MG63 (cell line): ENCODE measurements around the gene SYNGR3. TPM values are rescaled to one million over a fixed set of nuclear protein-coding genes. Genes with fewer than 3 reads are reported as not detected.
"Not testable (repeated sequence)": the region's sequence is repeated elsewhere in the genome, so short reads cannot be mapped to it uniquely, and the experiment has no call there.

ENCODE experiments used
- DNase-seq: peaks from one replicate; pipeline ENCODE4 v3.0.0-alpha.2; 2020
- H3K27me3 ChIP-seq: fragments of 250-450 bp; sonication (Bioruptor Pico); 2 replicates; pipeline ENCODE4 v1.5.1; 2020; ENCODE audit warnings: mild to moderate bottlenecking, moderate library complexity
- H3K36me3 ChIP-seq: fragments of 250-450 bp; sonication (Bioruptor Pico); 2 replicates; pipeline ENCODE4 v1.5.1; 2020; ENCODE audit warnings: mild to moderate bottlenecking, moderate library complexity
- H3K4me3 ChIP-seq: fragments of 250-450 bp; sonication (Bioruptor Pico); 2 replicates; pipeline ENCODE4 v1.5.1; 2020; ENCODE audit warnings: mild to moderate bottlenecking, moderate library complexity
- H3K9me3 ChIP-seq: fragments of 250-450 bp; sonication (Bioruptor Pico); 2 replicates; pipeline ENCODE4 v1.5.1; 2020; ENCODE audit warnings: mild to moderate bottlenecking, moderate library complexity
- total RNA-seq: library from RNA; depleted of rRNA; stranded (reverse); fragments of >200 nt; shearing (Covaris generic); gene quantifications from 2 replicates; pipeline ENCODE4 v1.2.3, GENCODE V29; 2014; ENCODE audit warnings: low replicate concordance

Gene SYNGR3
- total RNA-seq, 1 experiment from 2014 or later = 0.07 TPM

GRCh38 chr16:2027024-2028010, 37.5 kb downstream of the SYNGR3 start:
- DNase-seq = peak; percentile 39
- peak overlapping the region; percentile 38 for H3K4me3 ChIP-seq
- no peaks in the 10 kb centered on the region for H3K36me3 ChIP-seq
- H3K9me3 ChIP-seq = no peaks in the 10 kb centered on the region
- no peaks in the 10 kb centered on the region for H3K27me3 ChIP-seq

- H3K4me3 ChIP-seq = no peak overlapping the region
- no peak for DNase-seq
- H3K36me3 ChIP-seq = no peaks in the 10 kb centered on the region
Observed at GRCh38 chr16:2028146-2028545, 38.4 kb downstream of the SYNGR3 start.

GRCh38 chr16:2028620-2029220, 39.0 kb downstream of the SYNGR3 start:
- Histone ChIP-seq H3K36me3 (no peaks in the 10 kb centered on the region), H3K4me3 (no peak overlapping the region), H3K9me3 (no peaks in the 10 kb centered on the region), H3K27me3 (no peaks in the 10 kb centered on the region)
- DNase-seq = no peak

More at GRCh38 chr16:2028146-2028545, 38.4 kb downstream of the SYNGR3 start:
- H3K27me3 ChIP-seq = no peaks in the 10 kb centered on the region
- no peaks in the 10 kb centered on the region for H3K9me3 ChIP-seq

GRCh38 chr16:2029350-2029749, 39.6 kb downstream of the SYNGR3 start:
- no peak for DNase-seq
- Histone ChIP-seq H3K4me3 (no peak overlapping the region), H3K9me3 (no peaks in the 10 kb centered on the region), H3K36me3 (no peaks in the 10 kb centered on the region), H3K27me3 (no peaks in the 10 kb centered on the region)

- Histone ChIP-seq H3K36me3 (no peaks in the 10 kb centered on the region), H3K27me3 (no peaks in the 10 kb centered on the region), H3K9me3 (no peaks in the 10 kb centered on the region), H3K4me3 (no peak overlapping the region)
- DNase-seq = no peak
Observed at GRCh38 chr16:2030036-2030435, 40.3 kb downstream of the SYNGR3 start.

- Histone ChIP-seq H3K36me3 (no peaks in the 10 kb centered on the region), H3K9me3 (no peaks in the 10 kb centered on the region), H3K27me3 (no peaks in the 10 kb centered on the region), H3K4me3 (no peak overlapping the region)
- no peak for DNase-seq
Observed at GRCh38 chr16:2031081-2031577, 41.4 kb downstream of the SYNGR3 start.

GRCh38 chr16:2032285-2033056, 42.7 kb downstream of the SYNGR3 start:
- no peak for DNase-seq
- Histone ChIP-seq H3K36me3 (no peaks in the 10 kb centered on the region), H3K27me3 (no peaks in the 10 kb centered on the region), H3K4me3 (no peak overlapping the region), H3K9me3 (no peaks in the 10 kb centered on the region)

GRCh38 chr16:2033057-2033908, 43.5 kb downstream of the SYNGR3 start:
- Histone ChIP-seq H3K27me3 (no peaks in the 10 kb centered on the region), H3K36me3 (no peaks in the 10 kb centered on the region), H3K4me3 (0 out of 2 replicates have a peak overlapping the region, but pooled peaks have one; percentile 1), H3K9me3 (no peaks in the 10 kb centered on the region)
- DNase-seq = peak; percentile 82

GRCh38 chr16:2033909-2034695, 44.3 kb downstream of the SYNGR3 start:
- DNase-seq = not testable (repeated sequence)

GRCh38 chr16:2034696-2035430, 45.1 kb downstream of the SYNGR3 start:
- Histone ChIP-seq H3K4me3 (no peak overlapping the region), H3K9me3 (no peaks in the 10 kb centered on the region), H3K27me3 (no peaks in the 10 kb centered on the region), H3K36me3 (no peaks in the 10 kb centered on the region)
- DNase-seq = no peak

More at GRCh38 chr16:2033909-2034695, 44.3 kb downstream of the SYNGR3 start:
- H3K27me3 ChIP-seq, H3K36me3 ChIP-seq, H3K9me3 ChIP-seq: not testable (repeated sequence)
- 0 out of 2 replicates have a peak overlapping the region, but pooled peaks have one; percentile 1 for H3K4me3 ChIP-seq

GRCh38 chr16:2035431-2036199, 45.8 kb downstream of the SYNGR3 start:
- H3K27me3 ChIP-seq = no peaks in the 10 kb centered on the region
- no peaks in the 10 kb centered on the region for H3K9me3 ChIP-seq
- no peak overlapping the region for H3K4me3 ChIP-seq
- no peaks in the 10 kb centered on the region for H3K36me3 ChIP-seq
- DNase-seq = peak; percentile 75

GRCh38 chr16:2036200-2036966, 46.6 kb downstream of the SYNGR3 start:
- Histone ChIP-seq H3K27me3 (no peaks in the 10 kb centered on the region), H3K4me3 (no peak overlapping the region), H3K9me3 (no peaks in the 10 kb centered on the region), H3K36me3 (no peaks in the 10 kb centered on the region)
- DNase-seq = no peak

- Histone ChIP-seq H3K9me3 (no peaks in the 10 kb centered on the region), H3K27me3 (no peaks in the 10 kb centered on the region), H3K36me3 (no peaks in the 10 kb centered on the region), H3K4me3 (no peak overlapping the region)
- DNase-seq = no peak
Observed at GRCh38 chr16:2037115-2037514, 47.3 kb downstream of the SYNGR3 start.
